HCT116 (cell line): ENCODE results near the gene THADA. TPM values are rescaled to one million over a fixed set of nuclear protein-coding genes. Genes with fewer than 3 reads are reported as not detected.
"Not testable (repeated sequence)": the region's sequence is repeated elsewhere in the genome, so short reads cannot be mapped to it uniquely, and the experiment has no call there.

Experiments used
- ATAC-seq: fragments of 200-7000 bp; cut with Tn5 transposase; 2 replicates; pipeline ENCODE4 v1.9.1; 2020; ENCODE audit warnings: mild to moderate bottlenecking, moderate library complexity
- BruUV-seq: library from RNA; stranded (reverse); fragments of 400-500 nt; replicated peaks from 2 replicates; lab custom pipeline; 2021; lab: Mats Ljungman, UMichigan
- CTCF ChIA-PET: fragments of 300-600 bp; sonication (Branson Sonifier 250); formaldehyde crosslinking; loops from one replicate; lab custom pipeline; 2021; ENCODE audit warnings: antibody characterized with exemption; lab: Charles Lee
- POLR2A ChIA-PET: fragments of 300-600, 350-600 bp; sonication (Branson Sonifier 250); formaldehyde crosslinking; loops from one replicate; lab custom pipeline; 2021; ENCODE audit warnings: antibody characterized with exemption; lab: Charles Lee
- RAD21 ChIA-PET, 2 experiments: fragments of 300-600 bp; sonication (Branson Sonifier 250); formaldehyde crosslinking; loops; one replicate each; lab custom pipeline; 2023; ENCODE audit warnings: low total read pairs in 2 of 2; ENCODE audit not compliant: uncharacterized antibody in 2 of 2, unreplicated experiment in 2 of 2, low non-redundant PET in 1 of 2; lab: Charles Lee
- DNase-seq: peaks from one replicate; pipeline ENCODE4 v3.0.0-alpha.2; 2010; ENCODE audit warnings: low read depth, low spot score
- H2AFZ ChIP-seq: fragments of 200-600 bp; shearing (Covaris generic), sonication (generic); 2 replicates; pipeline ENCODE4 v1.6.1; 2017; ENCODE audit warnings: low read depth, mixed run types, mixed read lengths, antibody characterized with exemption, low read length; ENCODE audit not compliant: poor library complexity, severe bottlenecking
- H3K27ac ChIP-seq: 2 replicates; pipeline ENCODE4 v1.5.1; 2012; ENCODE audit warnings: low read depth, low read length
- H3K27me3 ChIP-seq: fragments of 200-600 bp; sonication (generic); 2 replicates; pipeline ENCODE4 v1.6.1; 2016; ENCODE audit warnings: mixed run types, low read length, mixed read lengths; ENCODE audit not compliant: insufficient read depth
- H3K36me3 ChIP-seq, 2 experiments: fragments of 200-500 bp in 1 of 2; fragments of 200-600 bp in 1 of 2; sonication (Bioruptor generic) in 1 of 2; sonication (generic) in 1 of 2; 2 replicates each; pipeline versions ENCODE4 v1.5.1 to v1.6.1; 2014 to 2016; ENCODE audit warnings: low read length in 2 of 2, inconsistent platforms in 1 of 2, mixed read lengths in 1 of 2, mixed run types in 1 of 2; ENCODE audit not compliant: insufficient read depth in 2 of 2, control insufficient read depth in 1 of 2
- H3K4me1 ChIP-seq, 2 experiments: fragments of 200-600 bp in 1 of 2; sonication (generic) in 1 of 2; 2 replicates each; pipeline versions ENCODE4 v1.5.1 to v1.6.1; 2012 to 2017; ENCODE audit warnings: low read length in 2 of 2, inconsistent platforms in 1 of 2, mild to moderate bottlenecking in 1 of 2, mixed read lengths in 1 of 2, mixed run types in 1 of 2, moderate library complexity in 1 of 2; ENCODE audit not compliant: insufficient read depth in 2 of 2, control insufficient read depth in 1 of 2
- H3K4me2 ChIP-seq: fragments of 200-600 bp; sonication (generic); 2 replicates; pipeline ENCODE4 v1.6.1; 2017; ENCODE audit warnings: mixed run types, low read length, mixed read lengths
- H3K4me3 ChIP-seq, 2 experiments: fragments of 200-600 bp in 1 of 2; sonication (generic) in 1 of 2; replicated peaks in 1 of 2; 2 replicates each; pipeline ENCODE4 v1.5.1; 2011 to 2016; ENCODE audit warnings: low read length in 2 of 2, control low read depth in 1 of 2, low read depth in 1 of 2, mild to moderate bottlenecking in 1 of 2, mixed read lengths in 1 of 2, mixed run types in 1 of 2
- H3K79me2 ChIP-seq: fragments of 200-600 bp; sonication (generic); 2 replicates; pipeline ENCODE4 v1.6.1; 2017; ENCODE audit warnings: mild to moderate bottlenecking, mixed run types, low read length, moderate library complexity, mixed read lengths; ENCODE audit not compliant: insufficient read depth
- H3K9ac ChIP-seq: fragments of 200-600 bp; sonication (generic); 2 replicates; pipeline ENCODE4 v1.6.1; 2016; ENCODE audit warnings: low read length, mixed read lengths
- H3K9me2 ChIP-seq: fragments of 200-600 bp; sonication (generic), shearing (Covaris generic); 2 replicates; pipeline ENCODE4 v1.6.1; 2017; ENCODE audit warnings: mixed run types, mild to moderate bottlenecking, moderate library complexity; ENCODE audit not compliant: insufficient read depth
- H3K9me3 ChIP-seq, 2 experiments: fragments of 200-500 bp in 1 of 2; fragments of 200-600 bp in 1 of 2; sonication (Bioruptor generic) in 1 of 2; sonication (generic) in 1 of 2; 2 replicates each; pipeline ENCODE4 v1.6.1; 2014 to 2017; ENCODE audit warnings: low read length in 2 of 2, mixed read lengths in 2 of 2, inconsistent platforms in 1 of 2, low read depth in 1 of 2, mild to moderate bottlenecking in 1 of 2, mixed run types in 1 of 2, moderate library complexity in 1 of 2; ENCODE audit not compliant: control insufficient read depth in 1 of 2, insufficient read depth in 1 of 2
- H4K20me1 ChIP-seq: fragments of 200-600 bp; sonication (generic), shearing (Covaris generic); 2 replicates; pipeline ENCODE4 v1.6.1; 2017; ENCODE audit warnings: mixed run types, mild to moderate bottlenecking, moderate library complexity; ENCODE audit not compliant: insufficient read depth
- ATF3 ChIP-seq: IDR thresholded peaks from 2 replicates; pipeline ENCODE4 v1.6.1; 2012
- CEBPB ChIP-seq: IDR thresholded peaks from 2 replicates; pipeline ENCODE4 v1.6.1; 2012; ENCODE audit warnings: low read depth
- ELF1 ChIP-seq: IDR thresholded peaks from 2 replicates; pipeline ENCODE4 v1.6.1; 2012; ENCODE audit warnings: low read depth, borderline replicate concordance
- EZH2phosphoT487 ChIP-seq: fragments of 200-600 bp; IDR thresholded peaks from 2 replicates; pipeline ENCODE4 v1.6.1; 2018; ENCODE audit warnings: antibody characterized with exemption, borderline replicate concordance
- MAX ChIP-seq: IDR thresholded peaks from 2 replicates; pipeline ENCODE4 v1.6.1; 2012
- REST ChIP-seq: IDR thresholded peaks from 2 replicates; pipeline ENCODE4 v1.6.1; 2012; ENCODE audit warnings: low read depth
- TCF7L2 ChIP-seq: IDR thresholded peaks from 2 replicates; pipeline ENCODE4 v1.7.0; 2011; ENCODE audit warnings: borderline replicate concordance, inconsistent platforms; ENCODE audit not compliant: insufficient read depth, insufficient read length; ENCODE audit errors: extremely low read depth
- YY1 ChIP-seq: IDR thresholded peaks from 2 replicates; pipeline ENCODE4 v1.6.1; 2011; ENCODE audit warnings: low read length, low read depth, moderate library complexity, mild to moderate bottlenecking; ENCODE audit not compliant: insufficient replicate concordance; ENCODE audit errors: extremely low read depth
- ZBTB33 ChIP-seq: IDR thresholded peaks from 2 replicates; pipeline ENCODE4 v1.6.1; 2011; ENCODE audit warnings: mild to moderate bottlenecking, low read length, moderate library complexity; ENCODE audit not compliant: insufficient replicate concordance; ENCODE audit errors: extremely low read depth
- ZNF274 ChIP-seq: fragments of 200-500 bp; sonication (Bioruptor generic); IDR thresholded peaks from 2 replicates; pipeline ENCODE4 v1.6.1; 2014; ENCODE audit warnings: mild to moderate bottlenecking, low read depth, low read length, inconsistent platforms
- intact Hi-C: fragments of 100-400 bp; cut with micrococcal nuclease; formaldehyde crosslinking; loops from 2 replicates; pipeline ENCODE4 v1.10.0; 2022
- total RNA-seq: library from RNA; stranded (reverse); gene quantifications from one replicate; pipeline ENCODE4 v1.2.1, GENCODE V29; 2021; ENCODE audit not compliant: unreplicated experiment

THADA gene
- total RNA-seq, 1 experiment from 2014 or later = 30.7 TPM

- H3K27me3 ChIP-seq, H3K79me2 ChIP-seq, POLR2A ChIA-PET, intact Hi-C loops, H3K27ac ChIP-seq, H2AFZ ChIP-seq, H3K4me2 ChIP-seq, CTCF ChIA-PET, H3K4me3 ChIP-seq, BruUV-seq, H3K9ac ChIP-seq, RAD21 ChIA-PET, H3K36me3 ChIP-seq, DNase-seq, ATAC-seq, H3K9me2 ChIP-seq, H4K20me1 ChIP-seq, H3K4me1 ChIP-seq, H3K9me3 ChIP-seq: not testable (repeated sequence)
These were observed 4.8 kb upstream of the THADA start for GRCh38 chr2:43600596-43600995.

- H2AFZ ChIP-seq = no peak overlapping the region
- BruUV-seq = no TSS peak
- TF ChIP-seq TCF7L2 (no peak), MAX (no peak), CEBPB (no peak), REST (no peak), ZBTB33 (no peak), ZNF274 (no peak), YY1 (no peak), ELF1 (no peak), EZH2phosphoT487 (no peak), ATF3 (no peak)
These were observed 963 bp downstream of the THADA start for GRCh38 chr2:43594875-43595274.

More at GRCh38 chr2:43594875-43595274, 963 bp downstream of the THADA start:
- POLR2A ChIA-PET = no interaction called here
- RAD21 ChIA-PET = no interaction called here
- no peak for ATAC-seq
- Histone ChIP-seq H3K4me2 (peak overlapping the region; percentile 87), H3K4me3 (peak overlapping the region; percentile 79 to 81), H3K79me2 (peaks cover 31% of the 10 kb centered on the region), H3K9ac (peak overlapping the region; percentile 82), H3K27me3 (no peaks in the 10 kb centered on the region), H3K9me2 (no peaks in the 10 kb centered on the region), H3K27ac (peak overlapping the region; percentile 86; the same call in 1 of the 2 replicates), H3K9me3 (no peaks in the 10 kb centered on the region), H4K20me1 (no peaks in the 10 kb centered on the region), H3K36me3 (peaks cover 3 to 17% of the 10 kb centered on the region in 2 experiments; a peak in 2 of 4 replicates), H3K4me1 (peaks cover 5 to 12% of the 10 kb centered on the region in 2 experiments; a peak in 3 of 4 replicates)
- CTCF ChIA-PET = interaction anchor here (2.6 kb wide), 1 partner anchor 10 kb away, joined by 27 read pairs; no protein-coding TSS in a partner anchor
- intact Hi-C loops = no loop called here
- no peak for DNase-seq
